GM19463 (cell line): ENCODE data around the gene ASMT.
"Not testable (repeated sequence)": the region's sequence is repeated elsewhere in the genome, so short reads cannot be mapped to it uniquely, and the experiment has no call there.

Experiments
- ATAC-seq: cut with Tn5 transposase; IDR thresholded peaks from one replicate; pipeline ENCODE4 v1.9.1; 2021; ENCODE audit warnings: mild to moderate bottlenecking, moderate library complexity; ENCODE audit not compliant: unreplicated experiment

The ASMT gene

DNA sequence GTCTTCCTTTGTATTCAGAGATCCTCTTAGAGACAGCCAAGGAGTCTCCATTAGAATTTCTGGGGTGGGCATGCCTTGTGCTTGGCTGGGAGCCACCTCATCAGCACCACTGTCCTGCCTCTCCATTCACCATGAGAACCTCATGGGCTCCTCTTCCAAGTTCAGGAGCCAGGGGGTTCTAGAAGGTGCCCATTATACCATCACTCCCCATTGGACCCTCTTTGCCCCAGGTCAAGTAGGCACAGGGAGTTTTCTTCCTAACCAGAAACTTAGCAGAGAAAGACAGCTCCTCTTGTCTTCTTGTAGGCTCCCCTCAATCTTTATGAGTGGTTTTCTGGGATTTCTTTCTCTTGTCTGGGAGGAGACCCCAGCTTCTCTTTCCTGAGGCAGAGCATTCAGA lies 31.1 kb downstream of the ASMT start:
- ATAC-seq: no peak

- ATAC-seq: no peak
Observed at GRCh38 chrX:1649621-1650020, 34.8 kb downstream of the ASMT start.

GRCh38 chrX:1652011-1652811 lies 37.4 kb downstream of the ASMT start:
- ATAC-seq: peak; percentile 43

DNA sequence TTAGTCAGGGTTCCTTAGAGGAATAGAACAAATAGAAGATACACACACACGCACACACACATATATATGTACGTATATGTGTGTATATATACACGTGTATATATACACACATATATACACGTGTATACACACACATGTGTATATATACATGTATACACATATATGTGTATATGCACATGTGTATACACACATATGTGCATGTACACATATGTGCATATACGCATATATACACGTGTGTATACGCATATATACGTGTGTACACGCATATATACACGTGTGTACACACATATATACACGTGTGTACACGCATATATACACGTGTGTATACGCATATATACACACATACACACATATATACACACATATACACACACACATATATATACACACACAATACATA lies 41.5 kb downstream of the ASMT start:
- no peak for ATAC-seq

GRCh38 chrX:1657367-1658070 lies 42.7 kb downstream of the ASMT start:
- peak; percentile 17 for ATAC-seq

GRCh38 chrX:1658071-1658491 lies 43.2 kb downstream of the ASMT start:
- no peak for ATAC-seq

DNA sequence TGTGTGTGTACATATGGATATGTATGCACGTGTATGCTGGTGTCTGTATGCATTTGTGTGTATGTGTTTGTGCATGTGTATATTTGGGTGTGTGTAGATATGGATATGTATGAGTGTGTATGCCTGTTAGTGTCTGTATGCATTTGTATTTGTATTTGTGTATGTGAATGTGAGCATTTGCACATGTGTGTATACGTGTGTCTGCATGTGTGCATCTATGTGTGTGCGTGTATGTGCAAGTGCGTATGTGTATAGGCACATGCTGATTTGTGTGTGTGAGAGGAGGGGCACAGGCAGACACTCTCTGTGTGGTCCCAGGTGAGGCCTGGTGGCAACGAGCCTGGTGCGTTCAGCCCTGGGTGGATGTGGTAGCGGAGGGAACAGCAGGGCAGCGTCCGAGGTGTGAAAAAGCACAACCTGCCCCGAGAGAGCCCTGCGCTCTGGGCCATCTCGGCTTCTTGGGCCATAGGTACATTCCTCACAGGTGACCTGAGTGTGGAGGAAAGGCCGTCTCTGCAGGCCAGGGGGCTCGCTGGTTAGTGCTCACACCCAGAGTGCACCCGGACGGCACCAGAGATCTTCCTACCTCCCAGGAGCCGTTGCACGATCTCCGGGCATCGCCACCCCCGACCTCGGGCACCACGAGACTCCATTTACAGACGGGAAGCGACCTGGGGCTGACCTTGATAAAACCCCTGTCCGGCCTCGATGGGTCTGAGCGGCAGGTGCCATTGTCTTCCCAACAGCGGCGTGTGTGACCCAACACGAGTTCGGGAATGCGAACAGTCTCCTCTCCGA lies 45.0 kb downstream of the ASMT start:
- ATAC-seq: no peak

GRCh38 chrX:1661048-1661921 lies 46.4 kb downstream of the ASMT start:
- peak; percentile 90 for ATAC-seq

DNA sequence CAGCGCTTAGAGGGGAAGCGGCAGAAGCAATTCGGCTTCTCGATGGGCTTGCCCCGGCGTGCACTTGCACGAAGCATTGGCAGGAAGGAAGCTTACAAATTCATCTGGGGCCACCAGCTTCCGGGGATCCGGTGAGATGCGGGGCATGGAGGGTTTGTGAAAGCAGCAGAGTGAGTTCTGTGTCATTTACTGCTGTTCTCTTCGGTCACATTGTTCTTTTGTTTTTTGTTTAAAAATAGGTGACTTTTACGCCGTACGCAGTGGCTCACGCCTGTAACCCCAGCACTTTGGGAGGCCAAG lies 47.0 kb downstream of the ASMT start:
- no peak for ATAC-seq

- ATAC-seq: no peak
Observed at GRCh38 chrX:1667566-1667965, 52.7 kb downstream of the ASMT start.

DNA sequence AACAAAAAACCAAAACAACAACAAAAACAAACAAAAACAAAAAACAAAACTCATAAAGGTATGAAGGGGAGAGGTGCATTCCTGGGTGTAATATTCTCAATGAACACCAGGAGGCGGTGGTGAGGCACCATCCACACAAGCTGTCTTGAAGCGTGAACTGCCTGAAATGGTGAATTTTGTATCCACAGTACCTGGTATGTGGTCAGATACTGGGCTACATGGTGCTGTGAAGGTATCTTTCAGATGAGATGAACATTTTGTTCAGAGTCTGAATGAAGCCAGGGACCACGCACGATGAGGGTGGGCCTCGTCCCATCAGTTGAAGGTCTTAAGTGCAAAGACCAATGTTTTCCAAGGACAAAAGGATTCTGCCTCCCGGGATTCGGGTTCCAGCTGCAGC lies 58.5 kb downstream of the ASMT start:
- ATAC-seq: no peak

DNA sequence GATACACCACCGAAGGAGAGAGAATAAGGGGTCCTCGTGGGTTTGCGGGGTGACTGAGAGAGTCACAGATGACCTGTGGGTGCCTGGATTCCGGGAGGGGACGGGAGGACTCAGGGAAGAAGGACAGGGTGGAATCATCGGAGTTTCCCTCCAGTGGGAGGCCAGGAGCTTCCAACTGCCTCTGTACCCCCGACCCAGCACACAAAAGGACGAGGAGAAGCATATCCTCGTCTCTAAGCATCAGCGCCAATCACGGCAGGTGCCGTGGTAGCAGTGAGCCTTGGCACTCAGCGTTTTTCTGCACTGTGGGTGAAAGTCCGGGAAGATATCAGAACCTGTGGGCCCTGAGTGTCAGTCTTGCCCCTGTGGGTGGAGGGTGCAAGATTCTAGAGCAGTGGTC lies 62.0 kb downstream of the ASMT start:
- no peak for ATAC-seq

DNA sequence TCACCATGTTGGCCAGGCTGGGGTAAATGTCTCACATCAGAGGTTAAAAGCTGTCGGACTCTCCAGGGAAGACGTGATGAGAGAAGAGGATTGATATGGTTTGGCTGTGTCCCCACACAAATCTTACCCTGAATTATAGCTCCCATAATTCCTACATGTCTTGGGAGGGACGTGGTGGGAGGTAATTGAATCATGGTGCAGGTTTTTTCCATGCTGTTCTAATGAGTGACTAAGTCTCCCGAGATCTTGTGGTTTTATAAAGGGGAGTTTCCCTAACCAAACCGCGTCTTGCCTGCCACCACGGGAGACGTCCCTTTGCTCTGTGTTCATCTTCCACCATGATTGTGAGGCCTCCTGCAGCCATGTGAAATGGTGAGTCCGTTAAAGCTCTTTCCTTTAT lies 64.4 kb downstream of the ASMT start:
- peak; percentile 56 for ATAC-seq

DNA sequence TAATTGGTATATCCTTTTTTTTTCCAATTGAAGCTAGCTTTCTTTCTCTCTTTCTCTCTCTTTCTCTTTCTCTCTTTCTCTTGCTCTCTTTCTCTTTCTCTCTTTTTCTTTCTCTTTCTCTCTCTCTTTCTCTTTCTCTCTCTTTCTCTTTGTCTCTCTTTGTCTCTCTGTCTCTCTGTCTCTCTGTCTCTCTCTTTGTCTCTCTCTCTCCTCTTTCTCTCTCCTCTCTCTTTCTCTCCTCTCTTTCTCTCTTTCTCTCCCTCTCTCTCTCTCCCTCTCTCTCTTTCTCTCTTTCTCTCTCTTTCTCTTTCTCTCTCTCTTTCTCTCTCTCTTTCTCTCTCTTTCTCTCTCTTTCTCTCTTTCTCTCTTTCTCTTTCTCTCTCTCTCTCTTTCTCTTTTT lies 66.6 kb downstream of the ASMT start:
- ATAC-seq: no peak

GRCh38 chrX:1681856-1682255 lies 67.0 kb downstream of the ASMT start:
- not testable (repeated sequence) for ATAC-seq

GRCh38 chrX:1682501-1682900 lies 67.6 kb downstream of the ASMT start:
- not testable (repeated sequence) for ATAC-seq

DNA sequence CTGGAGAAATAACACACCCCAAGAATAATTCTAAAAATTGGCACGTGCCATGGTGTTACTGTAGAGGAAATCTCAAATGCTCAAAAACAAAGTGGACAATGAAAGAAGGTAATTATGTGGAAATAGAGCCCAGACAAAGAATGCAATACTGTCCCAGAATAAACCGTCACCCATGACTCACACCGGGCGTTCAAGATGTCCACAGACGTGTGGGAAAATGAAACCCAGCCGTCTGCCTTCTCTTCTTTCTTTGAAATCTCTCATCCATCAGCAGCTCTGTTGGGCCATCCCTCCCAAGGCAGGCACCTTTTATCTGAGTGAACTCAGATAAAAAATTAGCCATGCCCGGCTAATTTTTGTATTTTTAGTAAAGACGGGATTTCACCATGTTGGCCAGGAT lies 70.0 kb downstream of the ASMT start:
- ATAC-seq: not testable (repeated sequence)

- not testable (repeated sequence) for ATAC-seq
Observed at GRCh38 chrX:1685444-1685880, 70.6 kb downstream of the ASMT start.

DNA sequence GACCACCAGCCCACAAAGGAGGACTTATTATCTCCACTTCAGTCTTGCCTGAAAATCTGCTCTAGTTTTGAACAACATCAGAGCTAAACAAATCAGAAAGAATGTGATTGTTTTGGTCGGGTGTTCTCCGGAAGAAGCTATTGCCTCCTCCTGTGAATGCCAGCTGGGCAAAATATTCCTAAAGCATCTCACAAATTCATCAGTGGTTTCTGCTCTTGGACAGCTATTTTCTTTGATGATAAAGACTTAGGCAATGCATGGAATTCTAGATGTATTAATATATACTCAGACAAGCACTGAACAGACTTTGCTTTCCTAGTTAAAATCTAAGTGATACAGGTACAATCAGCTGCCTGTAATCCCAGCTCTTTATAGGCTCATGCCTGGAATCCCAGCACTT lies 71.8 kb downstream of the ASMT start:
- ATAC-seq: no peak
